Measurements from ENCODE around the gene B3GNT9.

B3GNT9 gene

DNA sequence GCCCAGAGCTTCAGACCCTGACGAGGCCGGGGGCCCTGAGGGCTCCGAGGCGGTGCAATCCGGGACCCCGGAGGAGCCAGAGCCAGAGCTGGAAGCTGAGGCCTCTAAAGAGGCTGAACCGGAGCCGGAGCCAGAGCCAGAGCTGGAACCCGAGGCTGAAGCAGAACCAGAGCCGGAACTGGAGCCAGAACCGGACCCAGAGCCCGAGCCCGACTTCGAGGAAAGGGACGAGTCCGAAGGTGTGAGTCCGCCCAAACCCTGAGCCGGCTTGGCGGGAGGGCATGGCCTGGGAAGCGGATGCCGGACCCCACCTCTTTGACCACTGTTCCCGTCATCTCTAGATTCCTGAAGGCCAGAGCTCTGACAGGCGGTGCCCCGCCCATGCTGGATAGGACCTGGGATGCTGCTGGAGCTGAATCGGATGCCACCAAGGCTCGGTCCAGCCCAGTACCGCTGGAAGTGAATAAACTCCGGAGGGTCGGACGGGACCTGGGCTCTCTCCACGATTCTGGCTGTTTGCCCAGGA, 24.0 kb upstream of the B3GNT9 start:
- no peak for DNase-seq (ENCODE audit: low read depth)
- TF ChIP-seq, protein P1, sequence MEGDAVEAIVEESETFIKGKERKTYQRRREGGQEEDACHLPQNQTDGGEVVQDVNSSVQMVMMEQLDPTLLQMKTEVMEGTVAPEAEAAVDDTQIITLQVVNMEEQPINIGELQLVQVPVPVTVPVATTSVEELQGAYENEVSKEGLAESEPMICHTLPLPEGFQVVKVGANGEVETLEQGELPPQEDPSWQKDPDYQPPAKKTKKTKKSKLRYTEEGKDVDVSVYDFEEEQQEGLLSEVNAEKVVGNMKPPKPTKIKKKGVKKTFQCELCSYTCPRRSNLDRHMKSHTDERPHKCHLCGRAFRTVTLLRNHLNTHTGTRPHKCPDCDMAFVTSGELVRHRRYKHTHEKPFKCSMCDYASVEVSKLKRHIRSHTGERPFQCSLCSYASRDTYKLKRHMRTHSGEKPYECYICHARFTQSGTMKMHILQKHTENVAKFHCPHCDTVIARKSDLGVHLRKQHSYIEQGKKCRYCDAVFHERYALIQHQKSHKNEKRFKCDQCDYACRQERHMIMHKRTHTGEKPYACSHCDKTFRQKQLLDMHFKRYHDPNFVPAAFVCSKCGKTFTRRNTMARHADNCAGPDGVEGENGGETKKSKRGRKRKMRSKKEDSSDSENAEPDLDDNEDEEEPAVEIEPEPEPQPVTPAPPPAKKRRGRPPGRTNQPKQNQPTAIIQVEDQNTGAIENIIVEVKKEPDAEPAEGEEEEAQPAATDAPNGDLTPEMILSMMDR (IDR thresholded peaks at IDR 0.05; ENCODE audit: control insufficient read depth, extremely low read depth, insufficient read depth) = no peak
- peak overlapping the region; percentile 52 for H3K4me3 ChIP-seq (ENCODE audit: low read depth, low read length)

DNA sequence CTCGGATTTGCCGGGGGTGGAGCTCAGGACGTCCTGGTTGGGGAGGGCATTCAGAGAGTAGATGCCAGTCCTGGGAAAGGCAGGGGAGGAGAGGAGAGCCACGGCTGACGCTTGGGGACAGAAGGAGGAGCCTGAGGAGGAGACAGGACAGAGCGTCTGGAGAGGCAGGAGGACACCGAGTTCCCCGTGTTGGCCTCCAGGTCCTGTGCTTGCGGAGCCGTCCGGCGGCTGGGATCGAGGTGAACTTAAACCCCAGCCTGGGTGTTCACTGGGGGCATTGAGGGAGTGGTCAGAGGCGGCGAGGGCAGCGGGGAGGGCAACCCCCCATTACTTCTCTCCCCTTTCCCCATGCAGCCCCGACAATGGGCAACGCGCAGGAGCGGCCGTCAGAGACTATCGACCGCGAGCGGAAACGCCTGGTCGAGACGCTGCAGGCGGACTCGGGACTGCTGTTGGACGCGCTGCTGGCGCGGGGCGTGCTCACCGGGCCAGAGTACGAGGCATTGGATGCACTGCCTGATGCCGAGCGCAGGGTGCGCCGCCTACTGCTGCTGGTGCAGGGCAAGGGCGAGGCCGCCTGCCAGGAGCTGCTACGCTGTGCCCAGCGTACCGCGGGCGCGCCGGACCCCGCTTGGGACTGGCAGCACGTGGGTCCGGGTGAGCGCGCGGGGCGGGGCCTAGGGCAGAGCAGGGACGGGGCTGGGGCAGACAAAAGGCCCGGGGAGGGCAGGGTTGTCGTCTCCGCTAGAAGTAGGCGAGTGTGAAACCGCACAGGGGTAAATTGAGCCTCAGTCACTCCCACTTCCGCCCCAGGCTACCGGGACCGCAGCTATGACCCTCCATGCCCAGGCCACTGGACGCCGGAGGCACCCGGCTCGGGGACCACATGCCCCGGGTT, 23.3 kb upstream of the B3GNT9 start:
- peak overlapping the region; percentile 52 for H3K4me3 ChIP-seq (ENCODE audit: low read depth, low read length)
- TF ChIP-seq, protein P1 (IDR thresholded peaks at IDR 0.05; ENCODE audit: control insufficient read depth, extremely low read depth, insufficient read depth) = peak; percentile 54
- peak; percentile 92 for DNase-seq (ENCODE audit: low read depth)

- peak overlapping the region; percentile 52 for H3K4me3 ChIP-seq (ENCODE audit: low read depth, low read length)
- DNase-seq (ENCODE audit: low read depth) = no peak
- TF ChIP-seq, protein P1 (IDR thresholded peaks at IDR 0.05; ENCODE audit: control insufficient read depth, extremely low read depth, insufficient read depth) = no peak
Observed at GRCh38 chr16:67173323-67173722, 22.5 kb upstream of the B3GNT9 start.

DNA sequence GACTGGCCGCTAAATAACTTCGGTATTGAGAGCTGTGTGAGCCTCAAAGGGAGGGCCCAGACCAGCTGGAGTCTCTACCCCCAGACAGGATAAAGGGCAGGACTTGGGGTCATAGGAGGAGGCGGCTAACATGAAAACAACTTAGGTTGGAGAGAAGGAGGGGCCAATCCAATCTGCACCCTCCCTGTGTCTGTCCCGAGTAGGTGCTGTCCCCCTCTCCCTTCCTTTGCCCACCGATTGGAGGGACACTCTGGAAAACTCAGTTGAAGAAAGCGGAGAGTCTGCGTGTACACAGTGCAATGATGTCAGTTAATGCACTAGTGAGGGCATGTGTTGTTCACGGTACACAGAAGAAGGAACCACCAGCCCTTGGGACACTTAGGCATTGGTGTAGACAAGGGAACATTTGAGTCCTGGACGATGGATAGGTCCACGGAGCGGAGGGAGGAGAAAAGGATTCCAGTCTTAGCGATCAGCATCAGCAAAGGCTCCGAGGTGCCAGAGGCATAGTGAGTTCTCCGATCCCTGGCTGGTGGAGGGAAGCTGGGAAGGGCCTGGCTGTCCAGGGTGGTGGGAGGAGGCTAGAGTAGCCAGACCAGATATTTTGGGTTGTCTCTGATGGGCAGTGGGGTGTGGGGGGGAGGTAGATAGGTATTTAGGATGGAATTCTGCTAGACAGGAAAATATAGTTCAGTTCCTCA, 20.3 kb upstream of the B3GNT9 start:
- DNase-seq (ENCODE audit: low read depth) = no peak
- H3K4me3 ChIP-seq (ENCODE audit: low read depth, low read length) = no peak overlapping the region
- TF ChIP-seq, protein P1 (IDR thresholded peaks at IDR 0.05; ENCODE audit: control insufficient read depth, extremely low read depth, insufficient read depth) = no peak

- TF ChIP-seq, protein P1 (IDR thresholded peaks at IDR 0.05; ENCODE audit: control insufficient read depth, extremely low read depth, insufficient read depth) = no peak
- DNase-seq (ENCODE audit: low read depth) = no peak
- no peak within 1 kb of the TSS for H3K4me3 ChIP-seq (ENCODE audit: low read depth, low read length)
Observed at GRCh38 chr16:67170168-67170948, 19.6 kb upstream of the B3GNT9 start, which contains the start of gene NOL3. Gene NOL3 (plus strand): TSS chr16:67170538.

- no peak overlapping the region for H3K4me3 ChIP-seq (ENCODE audit: low read depth, low read length)
- DNase-seq (ENCODE audit: low read depth) = no peak
- TF ChIP-seq, protein P1 (IDR thresholded peaks at IDR 0.05; ENCODE audit: control insufficient read depth, extremely low read depth, insufficient read depth) = 0 out of 2 replicates have a peak, but pooled peaks have one; percentile 15
Observed at GRCh38 chr16:67169642-67170167, 18.9 kb upstream of the B3GNT9 start.
